Measurements from ENCODE around the gene RASSF8. TPM values are rescaled to one million over a fixed set of nuclear protein-coding genes. Genes with fewer than 3 reads are reported as not detected.

RASSF8 gene
- total and polyA plus RNA-seq, 11 donors: 5.2 to 44.6 (median 28.5) TPM

- no peak for DNase-seq
- peaks cover 0 to 11% (median 5%) of the 10 kb centered on the region in 9 donors for H3K36me3 ChIP-seq
- WGBS, 4 donors: 83 to 99% (median 96%) methylated on average over 4 of the region's 4 CpGs
- H3K4me3 ChIP-seq: no peak overlapping the region
- intact Hi-C loops (cut with DNase I): no loop called here
- no peaks in the 10 kb centered on the region for H3K9me3 ChIP-seq
- H3K4me1 ChIP-seq: no peaks in the 10 kb centered on the region
- no peak for ATAC-seq
- TF ChIP-seq CTCF (IDR thresholded peaks at IDR 0.05) (no peak), POLR2A (IDR thresholded peaks at IDR 0.05) (no peak)
- no peak overlapping the region for H3K27ac ChIP-seq
- no peaks in the 10 kb centered on the region for H3K27me3 ChIP-seq
These were observed 9.1 kb upstream of the RASSF8 start for GRCh38 chr12:25949343-25949742.

GRCh38 chr12:25950329-25951115 lies 8.0 kb upstream of the RASSF8 start:
- no peak overlapping the region for H3K4me3 ChIP-seq
- DNase-seq (no peak), ATAC-seq (no peak)
- H3K36me3 ChIP-seq: peaks cover 0 to 13% (median 5%) of the 10 kb centered on the region in 9 donors
- 81 to 95% (median 94%) methylated on average over 5 to 6 of the region's 6 CpGs for WGBS, 4 donors
- no peak for TF ChIP-seq CTCF (IDR thresholded peaks at IDR 0.05)
- TF ChIP-seq POLR2A (IDR thresholded peaks at IDR 0.05): no peak
- no peak overlapping the region for H3K27ac ChIP-seq
- H3K9me3 ChIP-seq: no peaks in the 10 kb centered on the region
- no peaks in the 10 kb centered on the region for H3K27me3 ChIP-seq
- no peaks in the 10 kb centered on the region for H3K4me1 ChIP-seq
- intact Hi-C loops (cut with DNase I): no loop called here

- H3K4me1 ChIP-seq: peaks cover 0 to 35% (median 17%) of the 10 kb centered on the region in 12 donors
- peak overlapping the region; percentile 84 to 98 (median 96) for H3K27ac ChIP-seq
- H3K9me3 ChIP-seq: no peaks in the 10 kb centered on the region
- WGBS, 4 donors: 0 to 1% (median 0%) methylated on average over 14 to 38 of the region's 38 CpGs
- no peak for DNase-seq
- peak overlapping the region; percentile 66 to 98 (median 81) for H3K4me3 ChIP-seq
- TF ChIP-seq POLR2A (IDR thresholded peaks at IDR 0.05) (no peak), CTCF (IDR thresholded peaks at IDR 0.05) (no peak)
- H3K36me3 ChIP-seq: peaks cover 0 to 9% (median 5%) of the 10 kb centered on the region in 9 donors
- ATAC-seq: peak; percentile 9 to 46 (median 30)
- intact Hi-C loops (cut with DNase I): loop anchor here in 4 of 10 donors (2.0 to 5.0 kb wide), 4 partner anchors 59 to 521 kb away; no protein-coding TSS in a partner anchor
- H3K27me3 ChIP-seq: peaks cover 0 to 3% (median 0%) of the 10 kb centered on the region in 9 donors
These were observed 572 bp upstream of the RASSF8 start for GRCh38 chr12:25957793-25958427.

Measured in heart left ventricle (tissue), 16 donors.